HG03575 (cell line): ENCODE data around the gene TECPR2.

Source experiments
- ATAC-seq: cut with Tn5 transposase; IDR thresholded peaks from one replicate; pipeline ENCODE4 v1.9.1; 2021; ENCODE audit not compliant: unreplicated experiment, insufficient number of reproducible peaks, low FRiP score; ENCODE audit errors: extremely low read depth

Gene TECPR2

DNA sequence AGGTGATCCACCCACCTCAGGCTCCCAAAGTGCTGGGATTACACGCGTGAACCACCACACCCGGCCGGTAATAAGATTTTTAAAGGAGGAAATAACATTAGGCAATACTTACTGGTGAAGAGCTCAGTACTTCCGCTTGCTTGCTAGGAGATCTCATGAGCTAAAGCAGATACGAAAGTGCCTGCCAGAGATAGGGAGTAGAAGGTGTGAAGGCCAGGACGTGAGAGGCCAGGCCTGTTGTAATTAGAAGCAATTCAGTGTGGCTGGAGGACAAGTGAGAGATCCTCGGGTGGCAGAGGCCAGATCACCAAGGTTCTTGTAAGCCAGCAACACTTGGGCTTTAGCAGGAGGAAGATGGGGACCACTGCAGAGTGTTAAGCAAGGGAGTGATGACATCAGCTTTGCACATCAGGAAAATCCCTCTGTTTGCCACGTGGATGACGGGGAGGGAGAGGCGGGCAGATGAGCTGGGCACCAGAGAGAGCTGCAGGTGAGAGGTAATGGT is 7.6 kb downstream of the TECPR2 start:
- ATAC-seq: no peak

DNA sequence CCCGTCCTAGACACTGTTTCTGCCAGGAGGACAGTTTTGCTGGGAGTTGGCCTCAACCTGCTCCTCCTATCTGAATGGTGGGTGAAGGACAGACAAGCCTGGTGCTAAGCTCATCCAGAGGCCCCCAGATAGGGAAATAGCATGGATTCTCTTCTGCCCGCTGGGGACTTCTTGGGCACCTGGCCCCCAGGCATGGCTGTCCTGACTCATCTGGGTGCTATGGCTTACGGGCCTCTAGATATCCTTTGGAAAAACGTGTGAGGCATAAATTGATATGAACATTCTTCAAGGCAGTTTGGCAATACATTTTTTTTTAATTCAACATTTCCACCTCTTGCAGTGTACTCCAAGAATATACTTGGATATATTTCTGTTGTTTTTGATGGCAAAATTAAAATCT is 8.6 kb downstream of the TECPR2 start:
- no peak for ATAC-seq

DNA sequence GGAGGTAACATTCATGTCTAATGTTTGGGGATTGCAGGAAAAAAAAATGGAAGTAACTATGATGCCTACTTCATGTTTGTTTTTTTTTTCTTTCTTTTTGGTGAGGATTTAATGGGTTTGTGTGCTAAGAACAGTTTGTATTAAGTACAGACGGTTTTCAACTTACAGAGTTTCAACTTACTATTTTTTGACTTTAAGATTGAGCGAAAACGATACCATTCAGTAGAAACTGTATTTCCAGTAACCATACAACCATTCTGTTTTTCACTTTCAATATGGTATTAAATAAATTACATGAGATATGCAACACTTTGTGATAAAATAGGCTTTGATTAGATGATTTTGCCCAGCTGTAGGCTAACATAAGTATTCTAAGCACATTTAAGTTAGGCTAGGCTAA is 10.4 kb downstream of the TECPR2 start:
- ATAC-seq: no peak

DNA sequence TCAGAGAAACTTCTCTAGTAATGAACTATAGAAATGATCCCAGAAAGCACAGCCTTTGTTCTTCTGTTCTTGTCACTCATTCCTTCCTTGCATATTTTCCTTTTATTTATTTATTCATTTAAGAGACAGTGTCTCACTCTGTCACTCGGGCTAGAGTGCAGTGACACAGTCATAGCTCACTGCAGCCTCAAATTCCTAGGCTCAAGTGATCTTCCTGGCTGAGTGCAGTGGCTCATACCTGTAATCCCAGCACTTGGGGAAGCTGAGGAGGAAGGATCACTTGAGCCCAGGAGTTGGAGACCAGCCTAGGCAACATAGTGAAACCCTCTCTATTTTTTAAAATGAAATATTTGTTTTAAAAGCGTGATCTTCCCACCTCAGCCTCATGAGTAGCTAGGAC is 11.5 kb downstream of the TECPR2 start:
- ATAC-seq: no peak

DNA sequence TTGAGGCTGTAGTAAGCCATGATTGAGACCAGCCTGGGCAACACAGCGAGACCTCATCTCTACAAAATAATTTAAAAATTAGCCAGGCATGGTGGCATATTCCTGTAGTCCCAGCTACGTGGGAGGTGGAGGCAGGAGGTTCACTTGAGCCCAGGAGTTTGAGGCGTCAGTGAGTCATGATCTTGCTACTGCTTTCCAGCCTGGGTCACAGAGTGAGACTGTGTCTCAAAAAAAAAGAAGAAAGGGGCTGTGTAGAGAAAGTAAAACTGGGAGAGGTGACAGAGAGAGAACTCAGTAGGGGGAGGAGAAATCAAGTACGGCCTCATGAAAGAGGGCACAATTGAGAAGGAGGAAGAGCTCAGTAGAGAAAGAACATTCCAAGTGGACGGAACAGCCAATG is 12.4 kb downstream of the TECPR2 start:
- no peak for ATAC-seq

DNA sequence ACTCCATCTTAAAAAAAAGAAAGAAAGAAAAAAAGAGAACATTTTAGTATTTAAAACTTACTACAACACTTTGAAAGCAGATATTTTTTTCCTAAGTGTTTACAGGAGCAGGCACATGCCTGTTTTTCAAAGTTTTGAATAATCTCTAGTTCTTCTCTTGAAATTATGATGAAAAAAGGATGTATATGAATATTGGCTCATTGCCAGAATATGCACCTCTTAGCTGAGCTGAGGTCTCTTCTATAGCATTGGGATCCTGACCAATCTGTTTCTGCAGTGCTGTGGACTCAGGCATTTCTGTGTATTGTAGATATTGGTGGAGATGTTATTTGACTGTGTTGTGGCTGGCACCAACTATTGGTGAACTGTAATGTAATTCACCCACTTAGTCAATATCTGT is 15.0 kb downstream of the TECPR2 start:
- ATAC-seq: no peak

DNA sequence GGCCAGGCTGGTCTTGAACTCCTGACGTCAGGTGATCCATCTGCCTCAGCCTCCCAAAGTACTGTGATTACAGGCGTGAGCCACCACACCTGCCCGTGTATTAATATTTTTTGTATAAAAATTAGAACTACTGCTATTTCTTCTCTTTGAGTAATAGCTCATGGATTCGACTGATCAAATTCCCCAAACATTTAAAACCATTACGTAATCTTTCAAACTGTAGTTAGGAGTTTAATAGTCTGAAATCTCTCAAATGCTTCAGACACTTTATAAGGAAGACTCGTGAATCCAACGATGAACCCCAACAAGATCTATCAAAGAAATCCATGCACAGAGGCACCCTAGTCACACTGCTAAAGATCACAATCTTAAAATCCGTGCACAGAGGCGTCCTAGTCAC is 16.1 kb downstream of the TECPR2 start:
- no peak for ATAC-seq

DNA sequence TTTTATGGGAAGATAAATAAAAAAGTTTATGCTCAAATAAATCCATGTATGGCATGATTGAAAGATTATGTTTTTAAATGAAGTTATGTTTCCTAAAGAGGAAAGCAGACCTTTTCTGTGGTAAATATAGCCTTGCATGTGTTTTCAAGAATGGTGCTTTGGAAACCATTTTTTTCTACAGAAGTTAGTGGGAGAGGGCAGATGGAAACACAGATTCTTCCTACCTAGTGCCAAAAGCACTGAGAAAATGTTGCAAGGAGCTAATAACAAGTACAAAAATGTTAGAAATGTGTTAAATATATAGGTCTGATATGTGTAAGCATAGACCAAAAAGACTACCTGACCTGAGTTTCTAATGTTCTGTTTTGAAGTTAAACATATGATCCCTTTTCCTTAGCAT is 24.3 kb downstream of the TECPR2 start:
- ATAC-seq: no peak

DNA sequence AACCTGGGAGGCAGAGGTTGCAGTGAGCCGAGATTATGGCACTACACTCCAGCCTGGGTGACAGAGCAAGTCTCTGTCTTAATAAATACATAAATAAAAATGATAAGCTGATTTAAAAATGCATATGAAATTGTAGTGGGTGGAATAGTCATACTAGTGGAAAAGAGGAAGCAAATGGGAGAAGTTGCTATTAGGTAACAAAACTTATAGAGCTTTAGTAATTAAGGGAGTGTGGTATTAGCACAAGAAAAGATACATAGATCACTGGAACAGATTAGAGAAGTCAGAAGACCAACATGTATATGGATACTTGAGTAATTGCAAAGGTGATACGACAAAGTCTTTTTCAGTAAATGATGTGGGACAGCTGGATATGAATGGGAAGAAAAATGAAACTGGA is 26.5 kb downstream of the TECPR2 start:
- no peak for ATAC-seq

DNA sequence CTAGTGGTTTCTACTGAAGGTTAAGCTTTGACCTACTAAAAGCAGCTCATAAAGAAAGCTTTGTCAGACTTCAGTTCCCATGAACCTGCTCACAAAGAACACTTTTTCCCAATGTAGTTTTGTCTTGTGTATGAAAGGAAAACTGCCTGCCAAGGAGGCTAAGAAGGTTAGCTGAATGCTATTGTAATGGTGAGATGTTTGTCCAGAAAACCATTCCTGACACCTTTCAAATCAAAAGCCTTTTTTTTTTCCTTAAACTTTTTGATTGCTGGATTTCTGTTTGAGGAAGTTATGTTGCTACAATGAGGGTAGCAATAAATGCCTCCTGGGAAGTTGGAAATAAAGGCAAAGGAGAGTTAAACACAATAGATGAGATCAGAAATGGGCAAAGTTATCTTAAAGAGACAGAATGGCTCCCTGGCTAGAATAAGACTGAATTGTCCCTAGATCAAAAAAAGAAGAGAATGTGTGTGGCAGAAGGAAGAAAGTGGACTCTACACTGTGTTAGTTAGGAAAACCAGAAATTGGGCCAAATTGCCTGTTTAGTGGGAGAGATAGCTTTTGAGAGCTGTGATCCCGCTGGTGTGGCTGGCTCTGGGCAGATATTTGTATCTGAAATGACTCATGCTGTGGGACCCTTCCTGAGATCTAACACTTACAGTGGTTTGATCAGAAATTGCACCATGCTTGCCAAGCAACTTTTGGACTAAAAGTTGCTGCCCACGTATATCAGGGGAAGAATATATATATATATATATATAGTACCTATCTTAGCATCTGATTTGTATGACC is 27.5 kb downstream of the TECPR2 start:
- no peak for ATAC-seq

DNA sequence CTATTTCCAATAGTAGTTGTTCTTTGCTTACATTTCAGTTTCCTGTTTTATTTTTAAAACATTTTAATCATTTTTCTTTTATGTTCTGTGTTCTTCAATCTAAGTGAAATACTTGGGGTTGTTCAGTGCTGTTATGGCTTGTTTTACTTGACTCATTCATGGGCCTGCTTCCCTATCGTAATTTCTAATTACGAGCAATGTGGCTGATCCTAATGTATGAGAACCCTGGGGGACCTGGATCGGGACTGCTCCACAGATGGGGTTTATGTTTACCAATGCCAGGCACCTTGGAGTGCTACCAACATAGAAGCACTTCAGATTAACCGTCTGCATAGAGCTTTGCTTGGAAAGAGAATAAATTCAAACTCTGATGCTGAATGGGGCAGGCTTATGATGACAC is 29.8 kb downstream of the TECPR2 start:
- no peak for ATAC-seq

DNA sequence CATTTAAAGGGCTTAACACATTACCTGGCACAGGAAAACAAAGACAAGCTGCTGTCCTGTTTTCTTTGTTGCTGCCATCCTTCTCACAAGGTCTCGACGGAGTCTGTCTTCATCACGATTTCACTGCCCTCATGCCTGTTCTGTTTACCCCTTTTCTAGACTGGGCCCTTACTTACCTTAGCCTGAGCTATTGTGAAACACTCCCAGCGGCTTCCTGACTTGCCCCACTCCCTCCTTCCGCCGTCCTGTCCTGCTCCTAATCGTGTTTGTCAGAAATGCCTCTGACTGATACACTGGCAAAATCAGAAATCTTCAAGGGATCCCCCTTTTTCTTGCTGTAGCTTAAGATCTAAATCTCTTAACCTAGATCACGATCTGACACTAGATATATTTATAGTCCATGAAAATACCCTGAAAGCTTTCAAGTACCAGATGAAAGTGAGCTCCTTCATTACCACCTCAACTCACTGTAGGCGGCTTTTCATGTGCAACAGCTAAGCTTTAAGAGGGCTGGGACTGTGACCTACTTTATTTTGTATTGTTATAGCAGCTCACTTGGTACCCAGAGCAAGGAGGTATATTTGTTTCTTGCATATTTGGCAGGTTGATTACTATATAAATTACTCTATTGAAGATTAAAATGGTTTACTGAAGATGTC is 32.1 kb downstream of the TECPR2 start:
- ATAC-seq: no peak

DNA sequence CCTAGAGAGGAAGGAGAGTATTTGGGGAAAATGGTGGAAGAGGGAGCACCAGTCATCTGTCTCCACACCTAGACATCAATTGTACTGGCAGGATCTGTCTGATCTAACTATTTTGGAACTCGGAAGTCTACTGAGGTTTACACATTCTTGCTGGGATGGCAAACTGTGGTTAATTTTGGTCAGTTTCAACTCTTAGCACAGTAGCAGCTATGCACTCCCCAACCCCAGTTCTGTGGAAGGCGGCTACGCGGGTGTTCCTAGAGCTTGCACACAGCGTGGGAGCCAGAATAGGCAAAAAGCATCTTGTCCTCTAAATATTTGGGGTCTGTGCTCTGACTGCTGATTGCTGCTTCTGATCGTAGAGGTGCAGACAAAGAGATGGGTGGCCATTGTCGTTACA is 33.8 kb downstream of the TECPR2 start:
- no peak for ATAC-seq

DNA sequence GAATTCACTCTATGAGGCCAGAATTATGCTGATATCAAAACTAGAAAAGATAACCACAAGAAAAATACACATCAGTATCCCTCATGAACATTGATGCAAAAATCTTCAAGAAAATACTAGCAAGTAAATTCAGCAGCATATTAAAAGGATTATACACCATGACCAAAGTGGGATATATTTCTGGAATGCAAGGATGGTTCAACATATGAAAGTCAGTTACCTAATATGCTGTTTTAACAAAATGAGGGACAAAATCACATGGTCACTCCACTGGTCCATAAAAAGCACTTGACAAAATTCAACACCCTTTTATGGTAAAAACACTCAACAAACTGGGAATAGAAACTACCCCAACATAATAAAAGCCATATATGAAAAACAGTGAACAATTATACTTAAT is 40.3 kb downstream of the TECPR2 start:
- ATAC-seq: no peak

DNA sequence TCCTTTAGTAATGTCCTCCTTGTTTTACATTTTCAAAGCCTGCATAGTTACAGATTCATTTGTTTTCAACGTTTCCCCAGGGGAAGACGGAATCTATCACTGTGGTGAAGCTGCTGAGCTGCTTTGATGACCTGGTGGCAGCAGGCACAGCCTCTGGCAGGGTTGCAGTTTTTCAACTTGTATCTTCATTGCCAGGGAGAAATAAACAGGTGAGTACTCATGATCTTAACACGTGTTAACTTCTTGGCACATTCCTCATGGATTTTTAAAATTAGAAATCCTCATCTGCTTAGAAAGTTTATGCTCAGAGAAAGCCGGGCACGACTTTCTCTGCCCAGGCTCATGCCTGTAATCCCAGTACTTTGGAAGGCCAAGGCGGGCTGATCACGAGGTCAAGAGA is 44.5 kb downstream of the TECPR2 start:
- no peak for ATAC-seq

DNA sequence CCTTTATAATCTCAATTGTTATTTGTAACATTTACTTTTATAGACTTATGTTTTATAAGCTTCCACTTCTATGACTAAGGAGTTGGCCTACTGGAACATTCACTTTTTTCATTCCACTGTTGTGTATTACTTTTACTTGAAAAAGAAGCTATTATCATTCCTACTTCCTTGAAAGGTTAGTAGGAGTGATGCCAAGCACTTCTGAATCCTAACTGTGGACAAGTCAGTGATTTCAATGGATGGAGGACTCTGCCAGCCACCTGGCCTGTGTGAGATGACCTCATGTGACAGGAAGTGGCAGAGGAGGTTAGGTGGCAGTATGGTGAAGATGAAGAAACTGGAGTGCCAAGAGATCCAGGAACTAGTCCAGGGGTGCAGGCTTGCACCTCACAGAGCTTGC is 46.0 kb downstream of the TECPR2 start:
- ATAC-seq: no peak

DNA sequence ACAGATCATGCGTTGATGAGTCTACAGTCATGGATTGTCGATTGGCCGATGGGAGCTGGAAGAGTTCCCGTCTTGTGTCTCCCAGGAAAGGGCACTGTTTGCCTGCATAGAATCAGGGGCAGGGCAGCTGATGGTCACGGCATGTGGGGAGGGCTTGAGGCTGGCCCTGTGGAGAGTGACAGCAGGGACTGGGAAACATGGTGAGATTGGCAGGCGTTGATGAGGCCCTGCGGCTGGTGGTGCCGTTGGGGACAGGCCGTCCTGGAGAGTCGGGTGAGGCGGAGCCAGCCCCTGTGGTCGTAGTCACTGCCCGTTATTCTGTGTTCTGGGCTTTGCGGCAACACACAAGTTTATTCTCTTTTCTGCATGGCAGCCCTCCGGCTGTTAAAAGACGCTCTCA is 52.9 kb downstream of the TECPR2 start:
- ATAC-seq: no peak

DNA sequence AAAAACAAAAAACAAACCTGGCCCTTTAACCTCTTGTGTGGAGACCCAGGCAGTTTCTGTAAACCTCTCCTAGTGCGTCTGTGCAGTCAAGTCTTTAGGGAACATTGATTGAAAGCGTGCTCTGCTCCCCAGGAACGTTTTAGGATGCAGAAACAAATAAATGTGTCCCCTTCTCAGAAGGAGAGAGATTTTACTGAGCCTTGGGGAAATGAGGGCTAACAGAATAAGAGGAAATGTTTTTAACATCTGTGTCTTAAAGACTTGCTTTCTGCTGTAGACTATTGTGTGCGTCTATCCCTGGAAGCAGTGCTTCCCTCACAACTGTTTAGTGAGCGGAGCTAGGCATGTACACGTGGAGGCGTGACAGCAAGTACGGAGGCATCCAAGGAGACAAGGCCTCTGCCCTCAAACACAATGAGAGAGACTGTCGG is 54.3 kb downstream of the TECPR2 start:
- no peak for ATAC-seq

DNA sequence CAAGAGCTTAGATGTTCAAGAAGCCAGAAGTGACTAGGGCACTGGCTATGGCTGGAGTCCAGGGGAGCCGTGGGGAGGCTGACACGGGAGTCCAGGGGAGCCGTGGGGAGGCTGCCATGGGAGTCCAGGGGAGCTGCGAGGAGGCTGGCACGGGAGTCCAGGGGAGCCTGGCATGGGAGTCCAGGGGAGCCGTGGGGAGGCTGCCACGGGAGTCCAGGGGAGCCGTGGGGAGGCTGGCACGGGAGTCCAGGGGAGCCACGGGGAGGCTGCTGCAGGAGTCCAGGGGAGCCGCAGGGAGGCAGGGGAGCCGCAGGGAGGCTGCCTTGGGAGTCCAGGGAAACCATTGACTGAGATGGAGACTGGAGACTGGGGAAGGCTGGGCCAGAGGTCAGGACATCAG is 54.9 kb downstream of the TECPR2 start:
- no peak for ATAC-seq

DNA sequence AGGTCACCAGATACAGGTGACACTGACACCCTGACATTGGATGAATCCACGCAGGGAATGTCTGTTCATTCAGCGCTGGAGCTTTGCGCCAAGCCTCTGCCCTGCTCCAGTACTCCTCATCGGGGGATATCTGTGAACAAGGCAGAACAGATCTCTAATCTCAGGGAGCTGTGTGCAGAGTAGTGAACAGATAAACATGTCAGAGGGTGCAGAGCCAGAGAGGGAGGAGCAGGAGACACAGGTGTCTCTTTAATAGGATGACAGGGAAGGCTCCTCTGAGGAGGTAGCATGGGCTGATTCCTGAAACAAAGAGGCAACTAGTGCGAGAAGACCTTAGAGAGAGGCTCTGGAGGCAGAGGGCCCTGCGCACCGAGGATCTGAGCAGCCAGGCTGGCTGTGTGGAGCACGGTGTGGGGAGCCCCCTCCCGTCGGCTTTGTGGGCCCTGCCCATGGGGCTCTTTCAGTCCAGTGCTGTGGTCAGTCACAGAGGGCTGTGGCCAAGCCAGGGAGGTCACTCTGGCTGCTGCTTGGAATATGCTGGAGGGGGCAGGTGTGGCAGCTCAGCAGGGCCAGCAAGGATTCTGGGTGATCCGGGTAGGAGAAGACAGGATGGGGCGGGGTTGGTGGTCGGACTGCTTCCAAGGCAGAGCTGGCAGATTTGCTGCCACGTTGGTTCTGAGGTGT is 55.6 kb downstream of the TECPR2 start:
- ATAC-seq: no peak
